Renal cortex interstitium (tissue), 15 donors: Measurements from ENCODE around the gene TRAPPC13. TPM values are rescaled to one million over a fixed set of nuclear protein-coding genes. Genes with fewer than 3 reads are reported as not detected.
A peak's percentile ranks its signal among the peaks of the same experiment; 100 is the strongest.
"Not testable (repeated sequence)": the region's sequence is repeated elsewhere in the genome, so short reads cannot be mapped to it uniquely, and the experiment has no call there.

ENCODE experiments used
- DNase-seq, 11 donors: peaks; one replicate each; pipeline ENCODE4 v3.0.0-alpha.2; 2013; ENCODE audit warnings: low read depth in 9 of 11, low spot score in 4 of 11; ENCODE audit errors: extremely low read depth in 1 of 11
- long read RNA-seq, 16 experiments: transcript quantifications; one replicate each; lab custom pipeline, GENCODE V29; 2026
- polyA plus RNA-seq, 3 donors: library from polyadenylated mRNA; unstranded; fragments of 120-200 nt; gene quantifications; one replicate each; pipeline ENCODE4 v1.2.1, GENCODE V29; 2013; ENCODE audit not compliant: insufficient read length in 3 of 3

Gene TRAPPC13, protein sequence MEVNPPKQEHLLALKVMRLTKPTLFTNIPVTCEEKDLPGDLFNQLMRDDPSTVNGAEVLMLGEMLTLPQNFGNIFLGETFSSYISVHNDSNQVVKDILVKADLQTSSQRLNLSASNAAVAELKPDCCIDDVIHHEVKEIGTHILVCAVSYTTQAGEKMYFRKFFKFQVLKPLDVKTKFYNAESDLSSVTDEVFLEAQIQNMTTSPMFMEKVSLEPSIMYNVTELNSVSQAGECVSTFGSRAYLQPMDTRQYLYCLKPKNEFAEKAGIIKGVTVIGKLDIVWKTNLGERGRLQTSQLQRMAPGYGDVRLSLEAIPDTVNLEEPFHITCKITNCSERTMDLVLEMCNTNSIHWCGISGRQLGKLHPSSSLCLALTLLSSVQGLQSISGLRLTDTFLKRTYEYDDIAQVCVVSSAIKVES
- polyA plus RNA-seq: 10 to 100 TPM; 25.7 to 35.9 (median 32.4) TPM
- long read RNA-seq, donor 1, partial matches to known transcripts: 0 of 6 reads
- long read RNA-seq, donor 1, other reads (novel, unspliced or antisense): 0 of 6 reads
- long read RNA-seq, donor 2, partial matches to known transcripts: 0 of 3 reads
- long read RNA-seq, donor 2, other reads (novel, unspliced or antisense): 0 of 3 reads
- long read RNA-seq, donor 3, partial matches to known transcripts: 0 of 12 reads
- long read RNA-seq, donor 3, other reads (novel, unspliced or antisense): 0 of 12 reads
- long read RNA-seq, donor 4, partial matches to known transcripts: 0 of 5 reads
- long read RNA-seq, donor 4, other reads (novel, unspliced or antisense): 0 of 5 reads
- long read RNA-seq, donor 5: 0 reads
- long read RNA-seq, donor 6, partial matches to known transcripts: 36 of 37 reads
- long read RNA-seq, donor 6, other reads (novel, unspliced or antisense): 0 of 37 reads
- long read RNA-seq, donor 7, partial matches to known transcripts: 0 of 2 reads
- long read RNA-seq, donor 7, other reads (novel, unspliced or antisense): 0 of 2 reads
- long read RNA-seq, donor 8: 0 reads
- long read RNA-seq, donor 9, partial matches to known transcripts: 15 of 20 reads
- long read RNA-seq, donor 9, other reads (novel, unspliced or antisense): 0 of 20 reads
- long read RNA-seq, donor 10, partial matches to known transcripts: 18 of 24 reads
- long read RNA-seq, donor 10, other reads (novel, unspliced or antisense): 0 of 24 reads
- long read RNA-seq, donor 11, partial matches to known transcripts: 0 of 3 reads
- long read RNA-seq, donor 11, other reads (novel, unspliced or antisense): 0 of 3 reads
- long read RNA-seq, donor 12, partial matches to known transcripts: 29 of 31 reads
- long read RNA-seq, donor 12, other reads (novel, unspliced or antisense): 0 of 31 reads
- long read RNA-seq, donor 13: 0 reads
- long read RNA-seq, donor 14, partial matches to known transcripts: 0 of 2 reads
- long read RNA-seq, donor 14, other reads (novel, unspliced or antisense): 0 of 2 reads
- long read RNA-seq, donor 15, partial matches to known transcripts: 0 of 4 reads
- long read RNA-seq, donor 15, other reads (novel, unspliced or antisense): 0 of 4 reads
- long read RNA-seq, donor 16, partial matches to known transcripts: 5 of 31 reads
- long read RNA-seq, donor 16, other reads (novel, unspliced or antisense): 17 of 31 reads

DNA sequence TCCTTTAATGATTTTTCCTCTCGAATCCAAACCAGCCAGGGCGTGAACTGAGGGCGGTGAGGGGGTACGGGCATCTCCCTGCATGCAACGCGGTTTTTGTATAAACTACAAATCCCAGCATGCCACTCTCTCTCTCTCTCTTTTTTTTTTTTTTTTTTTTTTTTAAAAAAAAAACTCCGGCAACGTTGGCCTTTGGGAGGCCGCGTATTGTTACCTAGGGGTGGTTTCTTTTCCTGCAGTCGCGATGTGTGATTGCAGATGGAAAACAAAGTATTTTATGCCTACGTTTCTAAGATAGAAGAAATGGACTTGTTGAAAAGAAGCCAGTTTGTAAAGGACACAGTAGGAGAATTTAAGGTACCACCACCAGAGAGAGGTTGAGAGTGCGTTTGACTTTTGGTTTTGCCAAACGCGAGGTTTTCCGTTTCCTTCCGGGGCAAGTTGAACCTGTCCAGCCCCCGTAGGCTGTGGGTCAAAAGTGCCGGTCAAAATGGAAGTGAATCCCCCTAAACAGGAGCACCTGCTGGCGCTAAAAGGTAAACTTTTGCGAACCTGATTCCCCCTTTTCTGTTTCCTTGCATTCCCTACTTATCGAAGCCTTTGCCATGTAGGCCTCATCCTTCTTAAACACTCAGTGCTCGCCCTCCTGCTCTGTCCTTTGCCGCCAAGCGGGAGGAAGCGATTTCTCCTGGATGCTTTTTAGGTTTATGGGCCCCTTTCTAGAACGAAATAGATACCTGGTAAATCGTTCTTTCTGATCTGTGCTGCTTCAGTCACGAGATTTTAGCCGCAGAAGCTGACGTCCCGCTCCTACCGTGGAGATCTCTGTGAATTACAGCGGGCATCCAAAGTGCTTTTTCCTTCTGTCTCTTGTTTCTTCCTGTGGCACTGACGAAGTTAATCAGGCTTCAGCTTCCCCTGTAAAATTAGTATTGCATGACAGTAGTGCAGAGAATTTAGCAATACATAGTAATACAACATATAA lies at the start of gene TRAPPC13, which contains the start of gene SHLD3:
TSS of gene TRAPPC13 (plus strand) at position 457 of the 985 bp plus-strand sequence. CDS start at position 491, 34 bp downstream.
TSS of gene SHLD3 (plus strand) at position 457 of the 985 bp plus-strand sequence. CDS start 4,561 bp downstream, outside the sequence.
- DNase-seq: peak; percentile 66 to 96 (median 86)

- no peak for DNase-seq
Observed at GRCh38 chr5:65577141-65577540, 47.7 kb upstream of the TRAPPC13 start.

GRCh38 chr5:65588694-65589093 lies 36.1 kb upstream of the TRAPPC13 start:
- no peak for DNase-seq

DNA sequence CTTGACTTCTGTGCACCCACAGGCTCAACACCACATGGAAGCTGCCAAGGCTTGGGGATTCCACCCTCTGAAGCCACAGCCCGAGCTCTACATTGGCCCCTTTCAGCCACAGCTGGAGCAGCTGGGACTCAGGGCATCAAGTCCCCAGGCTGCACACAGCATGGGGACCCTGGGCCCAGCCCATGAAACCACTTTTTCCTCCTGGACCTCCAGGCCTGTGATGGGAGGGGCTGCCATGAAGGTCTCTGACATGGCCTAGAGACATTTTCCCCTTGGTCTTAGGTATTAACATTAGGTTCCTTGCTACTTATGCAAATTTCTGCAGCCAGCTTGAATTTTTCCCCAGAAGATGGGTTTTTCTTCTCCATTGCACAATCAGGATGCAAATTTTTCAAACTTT lies 23.1 kb upstream of the TRAPPC13 start:
- DNase-seq: not testable (repeated sequence)

- DNase-seq: peak in 5 of 11 donors; percentile 10 to 63 (median 33)
Observed at GRCh38 chr5:65611524-65611923, 13.3 kb upstream of the TRAPPC13 start.

- DNase-seq: no peak
Observed at GRCh38 chr5:65612298-65612907, 12.4 kb upstream of the TRAPPC13 start.

DNA sequence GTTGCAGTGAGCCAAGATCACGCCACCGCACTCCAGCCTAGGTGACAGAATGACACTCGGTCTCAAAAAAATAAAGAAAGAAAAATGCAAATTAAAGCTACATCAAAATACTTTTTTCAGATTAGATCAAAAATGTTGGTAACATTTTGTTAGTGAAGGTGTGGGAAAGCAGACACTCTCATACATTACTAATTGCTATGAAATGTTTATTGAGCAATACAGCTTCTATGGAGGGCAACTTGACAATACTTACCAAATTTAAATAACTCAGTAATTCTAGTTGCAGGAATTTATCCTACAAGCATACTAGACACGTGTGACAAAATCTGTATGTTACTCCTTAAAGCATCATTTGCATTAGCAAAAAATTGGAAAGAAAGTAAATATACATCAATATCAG lies 4.8 kb upstream of the TRAPPC13 start:
- DNase-seq: no peak

- not testable (repeated sequence) for DNase-seq
Observed at GRCh38 chr5:65621961-65622360, 2.9 kb upstream of the TRAPPC13 start.

- DNase-seq: no peak
Observed at GRCh38 chr5:65623482-65623881, 1.3 kb upstream of the TRAPPC13 start.

DNA sequence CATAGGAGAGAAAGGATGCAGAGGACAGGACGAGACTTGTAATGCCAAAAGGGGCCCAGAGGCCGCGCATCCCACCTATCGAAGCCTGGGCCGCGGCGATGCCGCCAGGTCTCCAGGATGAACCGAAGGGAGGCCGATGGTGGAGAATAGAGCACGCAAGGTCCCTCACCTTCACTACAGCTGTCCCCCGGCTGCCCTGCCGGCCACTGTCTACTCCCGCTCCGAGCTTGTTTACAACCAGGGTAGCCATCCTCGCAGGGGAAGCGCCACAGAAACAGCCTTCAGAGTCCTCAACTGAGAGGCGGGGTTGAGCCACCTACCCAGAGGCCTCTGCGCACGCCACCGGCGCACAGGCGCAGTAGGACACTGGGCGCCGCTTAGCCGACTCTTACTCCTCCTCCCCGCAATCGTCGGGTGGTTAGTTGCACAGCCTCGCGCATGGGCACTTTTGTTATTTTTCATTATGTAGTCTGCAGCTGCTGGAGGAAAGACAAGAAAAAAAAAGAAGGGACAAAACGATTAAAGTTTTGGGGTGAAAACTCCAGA lies 729 bp upstream of the TRAPPC13 start, which contains the start of gene TRIM23:
TSS of gene TRIM23 (minus strand) at position 309 of the 546 bp plus-strand sequence. CDS start at position 250, 59 bp downstream.
- peak; percentile 83 to 94 (median 91) for DNase-seq

- DNase-seq: no peak
Observed at GRCh38 chr5:65625743-65626142, 916 bp downstream of the TRAPPC13 start.

DNA sequence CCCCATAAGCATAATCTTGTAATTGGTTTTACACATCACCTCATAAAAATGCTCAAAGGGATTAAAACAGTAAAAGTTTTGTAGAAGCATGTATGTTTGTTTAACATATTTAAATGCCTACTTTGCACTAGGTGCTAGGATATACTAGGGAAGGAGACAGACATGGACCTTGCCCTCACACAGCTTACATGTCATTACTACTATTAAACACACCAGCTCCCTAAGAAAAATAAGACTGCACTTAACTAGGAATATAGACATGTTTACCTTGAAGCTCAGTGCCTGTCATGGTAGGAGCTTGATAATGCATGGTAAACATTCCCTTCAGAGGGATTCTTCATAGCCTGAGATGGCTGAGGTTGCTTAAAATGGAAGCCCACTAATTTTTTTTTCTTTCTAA lies 6.2 kb downstream of the TRAPPC13 start:
- DNase-seq: no peak

GRCh38 chr5:65640240-65640639 lies 15.4 kb downstream of the TRAPPC13 start:
- no peak for DNase-seq

DNA sequence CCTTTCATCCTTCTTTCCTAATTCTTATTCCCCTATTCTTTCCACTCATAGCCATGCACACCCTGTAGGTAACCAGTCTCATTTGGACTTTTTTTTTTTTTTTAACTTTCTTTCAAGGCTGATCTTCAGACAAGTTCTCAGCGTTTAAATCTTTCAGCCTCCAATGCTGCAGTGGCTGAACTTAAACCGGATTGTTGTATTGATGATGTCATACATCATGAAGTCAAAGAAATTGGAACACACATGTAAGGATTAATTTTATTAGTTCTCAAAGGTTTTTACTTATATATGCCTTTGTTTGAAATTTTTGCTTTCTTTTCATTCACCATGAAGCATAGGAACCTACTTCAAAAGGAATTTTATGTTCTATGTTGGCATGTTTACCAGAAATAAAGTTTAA lies 22.1 kb downstream of the TRAPPC13 start:
- DNase-seq: no peak

DNA sequence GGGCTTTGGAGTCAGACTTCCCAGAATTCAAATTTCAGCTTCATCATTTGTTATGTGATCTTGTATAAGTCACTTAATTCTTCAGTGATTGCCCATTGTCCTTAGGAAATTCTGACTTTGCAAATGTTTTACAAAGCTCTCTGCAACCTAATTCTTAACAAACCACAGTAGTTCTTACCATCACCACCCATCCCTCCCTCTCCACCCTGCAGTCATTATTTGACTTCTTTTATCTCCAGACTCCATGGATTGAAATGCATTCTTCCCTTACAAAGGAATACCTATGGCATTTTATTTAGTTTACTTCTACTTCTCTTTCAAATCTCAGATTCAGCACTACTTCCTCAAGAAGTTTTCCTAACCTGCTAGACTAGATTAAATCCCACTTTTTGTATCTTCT lies 23.1 kb downstream of the TRAPPC13 start:
- no peak for DNase-seq

GRCh38 chr5:65651144-65651543 lies 26.3 kb downstream of the TRAPPC13 start:
- DNase-seq: no peak
